Calu3 (cell line): ENCODE data around the gene SLITRK1. TPM values are rescaled to one million over a fixed set of nuclear protein-coding genes. Genes with fewer than 3 reads are reported as not detected.

Experiments used
- BruUV-seq: library from RNA; stranded (reverse); fragments of 400-500 nt; replicated peaks from 2 replicates; lab custom pipeline; 2021; lab: Mats Ljungman, UMichigan
- CTCF ChIA-PET: fragments of 300-600 bp; sonication (Branson Sonifier 250); formaldehyde crosslinking; loops from one replicate; lab custom pipeline; 2022; ENCODE audit warnings: antibody characterized with exemption; lab: Charles Lee
- DNase-seq: peaks from one replicate; pipeline ENCODE4 v3.0.0; 2022
- H3K27ac Mint-ChIP-seq: one replicate; pipeline ENCODE4 v1.8.0; 2022; ENCODE audit warnings: mixed read lengths; ENCODE audit not compliant: unreplicated experiment
- H3K27me3 Mint-ChIP-seq: one replicate; pipeline ENCODE4 v1.8.0; 2022; ENCODE audit warnings: mixed read lengths; ENCODE audit not compliant: unreplicated experiment
- H3K36me3 Mint-ChIP-seq: one replicate; pipeline ENCODE4 v1.8.0; 2022; ENCODE audit warnings: mild to moderate bottlenecking, moderate library complexity, mixed read lengths; ENCODE audit not compliant: insufficient read depth, unreplicated experiment
- H3K4me1 Mint-ChIP-seq: one replicate; pipeline ENCODE4 v1.8.0; 2022; ENCODE audit warnings: mild to moderate bottlenecking, low read depth, mixed read lengths; ENCODE audit not compliant: unreplicated experiment
- H3K4me3 Mint-ChIP-seq: one replicate; pipeline ENCODE4 v1.8.0; 2022; ENCODE audit warnings: mild to moderate bottlenecking, low read depth, moderate library complexity, mixed read lengths; ENCODE audit not compliant: unreplicated experiment
- H3K9me3 Mint-ChIP-seq: one replicate; pipeline ENCODE4 v1.8.0; 2022; ENCODE audit warnings: low read depth, mixed read lengths; ENCODE audit not compliant: unreplicated experiment
- intact Hi-C: fragments of 100-400 bp; cut with micrococcal nuclease; formaldehyde crosslinking; loops from one replicate; pipeline ENCODE4 v1.10.0; 2022; ENCODE audit not compliant: unreplicated experiment
- total RNA-seq: library from RNA; stranded (reverse); gene quantifications from 2 replicates; pipeline ENCODE4 v1.2.3, GENCODE V29; 2022
- TF ChIP-seq, protein P1 (sequence below): fragments of 200-600 bp; IDR thresholded peaks from one replicate; pipeline ENCODE4 v1.8.0; 2022; ENCODE audit warnings: antibody characterized with exemption; ENCODE audit not compliant: unreplicated experiment

The SLITRK1 gene
- total RNA-seq, 1 experiment from 2014 or later = not detected

- CTCF ChIA-PET = no interaction called here
- no peak overlapping the region for H3K4me3 Mint-ChIP-seq
- H3K9me3 Mint-ChIP-seq = no peaks in the 10 kb centered on the region
- H3K27ac Mint-ChIP-seq = no peak overlapping the region
- no peaks in the 10 kb centered on the region for H3K4me1 Mint-ChIP-seq
- H3K27me3 Mint-ChIP-seq = no peaks in the 10 kb centered on the region
- intact Hi-C loops = no loop called here
- BruUV-seq = no TSS peak
- TF ChIP-seq, protein P1, sequence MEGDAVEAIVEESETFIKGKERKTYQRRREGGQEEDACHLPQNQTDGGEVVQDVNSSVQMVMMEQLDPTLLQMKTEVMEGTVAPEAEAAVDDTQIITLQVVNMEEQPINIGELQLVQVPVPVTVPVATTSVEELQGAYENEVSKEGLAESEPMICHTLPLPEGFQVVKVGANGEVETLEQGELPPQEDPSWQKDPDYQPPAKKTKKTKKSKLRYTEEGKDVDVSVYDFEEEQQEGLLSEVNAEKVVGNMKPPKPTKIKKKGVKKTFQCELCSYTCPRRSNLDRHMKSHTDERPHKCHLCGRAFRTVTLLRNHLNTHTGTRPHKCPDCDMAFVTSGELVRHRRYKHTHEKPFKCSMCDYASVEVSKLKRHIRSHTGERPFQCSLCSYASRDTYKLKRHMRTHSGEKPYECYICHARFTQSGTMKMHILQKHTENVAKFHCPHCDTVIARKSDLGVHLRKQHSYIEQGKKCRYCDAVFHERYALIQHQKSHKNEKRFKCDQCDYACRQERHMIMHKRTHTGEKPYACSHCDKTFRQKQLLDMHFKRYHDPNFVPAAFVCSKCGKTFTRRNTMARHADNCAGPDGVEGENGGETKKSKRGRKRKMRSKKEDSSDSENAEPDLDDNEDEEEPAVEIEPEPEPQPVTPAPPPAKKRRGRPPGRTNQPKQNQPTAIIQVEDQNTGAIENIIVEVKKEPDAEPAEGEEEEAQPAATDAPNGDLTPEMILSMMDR = no peak
- no peak for DNase-seq
- no peaks in the 10 kb centered on the region for H3K36me3 Mint-ChIP-seq
Observed at GRCh38 chr13:83877651-83878355, 4.5 kb downstream of the SLITRK1 start.

DNA sequence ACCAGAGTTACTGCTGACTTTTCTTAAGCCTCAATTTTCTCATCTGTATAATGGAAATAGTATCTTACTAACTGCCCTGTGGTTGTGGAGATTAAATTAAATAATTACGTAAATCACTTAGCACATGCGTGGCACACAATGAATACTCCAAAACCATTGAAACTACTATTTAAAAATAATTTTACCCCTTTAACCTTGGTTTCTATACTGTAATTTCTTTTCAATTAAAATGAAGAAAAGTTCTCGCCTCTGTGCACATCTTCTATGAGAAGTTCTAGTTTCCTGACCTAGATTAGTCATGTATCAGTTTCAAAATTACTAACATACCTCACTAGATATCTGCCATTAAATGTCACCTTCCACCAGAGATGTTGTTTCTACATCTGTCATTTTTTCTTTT lies 5.7 kb downstream of the SLITRK1 start:
- H3K27me3 Mint-ChIP-seq = no peaks in the 10 kb centered on the region
- DNase-seq = no peak
- no peak overlapping the region for H3K27ac Mint-ChIP-seq
- BruUV-seq = no TSS peak
- no peaks in the 10 kb centered on the region for H3K4me1 Mint-ChIP-seq
- no peaks in the 10 kb centered on the region for H3K36me3 Mint-ChIP-seq
- intact Hi-C loops = no loop called here
- H3K9me3 Mint-ChIP-seq = no peaks in the 10 kb centered on the region
- H3K4me3 Mint-ChIP-seq = no peak overlapping the region
- CTCF ChIA-PET = no interaction called here
- TF ChIP-seq, protein P1 = no peak

- no peak overlapping the region for H3K27ac Mint-ChIP-seq
- H3K9me3 Mint-ChIP-seq = no peaks in the 10 kb centered on the region
- H3K27me3 Mint-ChIP-seq = no peaks in the 10 kb centered on the region
- CTCF ChIA-PET = no interaction called here
- TF ChIP-seq, protein P1 = no peak
- no peaks in the 10 kb centered on the region for H3K4me1 Mint-ChIP-seq
- BruUV-seq = no TSS peak
- intact Hi-C loops = no loop called here
- no peak overlapping the region for H3K4me3 Mint-ChIP-seq
- DNase-seq = no peak
- H3K36me3 Mint-ChIP-seq = no peaks in the 10 kb centered on the region
Observed at GRCh38 chr13:83867708-83868107, 14.6 kb downstream of the SLITRK1 start.

DNA sequence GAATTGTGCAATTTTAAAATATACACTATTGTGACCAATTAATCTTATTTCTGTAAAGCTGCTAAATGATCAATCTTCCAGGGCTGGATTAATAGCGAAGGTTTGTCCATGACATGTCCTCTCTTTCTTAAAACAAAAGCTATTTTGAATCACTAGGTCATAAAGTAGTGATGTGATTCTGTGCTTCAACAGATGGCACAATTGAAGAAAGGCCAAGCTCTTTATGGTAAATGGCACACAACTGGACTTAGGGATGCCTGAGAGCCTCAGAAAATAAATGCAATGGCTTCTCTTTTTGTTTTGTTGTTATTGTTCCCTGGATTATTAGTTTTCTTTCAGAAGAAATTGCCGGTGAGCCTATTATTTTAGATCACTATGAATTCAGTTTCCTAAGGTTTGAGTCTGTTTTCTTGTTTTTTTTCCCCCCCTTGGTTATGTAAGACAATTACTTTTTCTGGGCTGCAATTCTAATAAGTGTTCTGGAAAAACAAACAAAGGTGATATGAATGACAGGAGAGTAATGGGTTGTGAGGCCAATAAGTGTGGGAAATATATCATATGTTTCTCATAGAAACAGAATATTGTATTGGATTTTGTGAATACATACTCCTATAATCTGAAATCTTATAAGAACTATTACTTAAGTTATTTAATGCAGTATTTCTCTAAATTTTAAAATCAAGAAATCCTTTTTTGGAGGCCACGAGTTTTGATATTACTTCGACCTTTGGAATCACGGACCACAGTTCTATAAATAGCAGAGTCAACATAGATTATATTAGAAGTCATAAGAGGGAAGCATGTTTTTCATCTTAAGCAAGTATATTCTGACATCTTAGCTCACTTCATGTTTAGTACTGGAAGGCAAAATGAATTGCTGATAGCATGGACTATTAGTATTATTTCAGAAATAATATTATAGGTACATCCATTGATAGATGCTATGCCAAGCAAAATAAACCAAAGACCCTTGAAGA lies 16.8 kb downstream of the SLITRK1 start:
- Mint-ChIP-seq H3K36me3 (no peaks in the 10 kb centered on the region), H3K27ac (no peak overlapping the region), H3K9me3 (no peaks in the 10 kb centered on the region), H3K27me3 (no peaks in the 10 kb centered on the region), H3K4me3 (no peak overlapping the region), H3K4me1 (no peaks in the 10 kb centered on the region)
- no TSS peak for BruUV-seq
- intact Hi-C loops = no loop called here
- TF ChIP-seq, protein P1 = no peak
- CTCF ChIA-PET = interaction anchor here (0.7 kb wide), 1 partner anchor 88 kb away, joined by 3 read pairs; no protein-coding TSS in a partner anchor
- DNase-seq = no peak
